Measurements from ENCODE around the gene ATP1A1. TPM values are rescaled to one million over a fixed set of nuclear protein-coding genes. Genes with fewer than 3 reads are reported as not detected.

The ATP1A1 gene
- total RNA-seq, 2 experiments from 2014 or later, result 74.4 to 186 TPM

DNA sequence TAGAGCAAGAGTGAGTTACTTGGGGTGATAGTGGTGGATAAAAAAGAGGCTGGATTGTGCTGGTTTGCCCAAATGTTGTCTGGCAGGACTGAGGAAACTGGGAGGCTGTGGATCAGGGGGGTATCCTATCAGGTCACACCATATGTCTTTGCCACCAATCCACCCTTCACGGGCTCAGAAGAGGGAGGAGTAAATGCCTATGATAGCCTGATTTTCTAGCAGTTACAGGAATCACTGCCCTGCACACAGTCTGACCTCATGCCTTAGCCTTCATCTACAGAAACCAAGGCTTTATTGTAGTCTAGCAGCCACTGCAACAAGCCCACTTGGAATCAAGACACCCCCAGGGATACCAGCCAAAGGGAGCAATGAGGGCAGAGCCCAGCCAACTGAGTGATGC lies 51.8 kb downstream of the ATP1A1 start:
- H3K4me2 ChIP-seq (ENCODE audit: low read length), result no peak overlapping the region
- no peaks in the 10 kb centered on the region for H4K20me1 ChIP-seq (ENCODE audit: insufficient read depth, low read length)
- no peaks in the 10 kb centered on the region for H3K36me3 ChIP-seq (ENCODE audit: insufficient read depth, low read length)
- H3K9me2 ChIP-seq (ENCODE audit: insufficient read depth, low read length), result no peaks in the 10 kb centered on the region
- no peak overlapping the region for H2AFZ ChIP-seq (ENCODE audit: low read length)
- TF ChIP-seq, protein P1, sequence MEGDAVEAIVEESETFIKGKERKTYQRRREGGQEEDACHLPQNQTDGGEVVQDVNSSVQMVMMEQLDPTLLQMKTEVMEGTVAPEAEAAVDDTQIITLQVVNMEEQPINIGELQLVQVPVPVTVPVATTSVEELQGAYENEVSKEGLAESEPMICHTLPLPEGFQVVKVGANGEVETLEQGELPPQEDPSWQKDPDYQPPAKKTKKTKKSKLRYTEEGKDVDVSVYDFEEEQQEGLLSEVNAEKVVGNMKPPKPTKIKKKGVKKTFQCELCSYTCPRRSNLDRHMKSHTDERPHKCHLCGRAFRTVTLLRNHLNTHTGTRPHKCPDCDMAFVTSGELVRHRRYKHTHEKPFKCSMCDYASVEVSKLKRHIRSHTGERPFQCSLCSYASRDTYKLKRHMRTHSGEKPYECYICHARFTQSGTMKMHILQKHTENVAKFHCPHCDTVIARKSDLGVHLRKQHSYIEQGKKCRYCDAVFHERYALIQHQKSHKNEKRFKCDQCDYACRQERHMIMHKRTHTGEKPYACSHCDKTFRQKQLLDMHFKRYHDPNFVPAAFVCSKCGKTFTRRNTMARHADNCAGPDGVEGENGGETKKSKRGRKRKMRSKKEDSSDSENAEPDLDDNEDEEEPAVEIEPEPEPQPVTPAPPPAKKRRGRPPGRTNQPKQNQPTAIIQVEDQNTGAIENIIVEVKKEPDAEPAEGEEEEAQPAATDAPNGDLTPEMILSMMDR (conservative IDR thresholded peaks at IDR 0.05; ENCODE audit: low read length), result no peak
- no peak for TF ChIP-seq EZH2phosphoT487 (IDR thresholded peaks at IDR 0.05; ENCODE audit: borderline replicate concordance, low read depth, low read length)
- CTCF ChIA-PET (ENCODE audit: unreplicated experiment), result no interaction called here
- intact Hi-C loops (cut with micrococcal nuclease; ENCODE audit: unreplicated experiment), result no loop called here
- H3K9me3 ChIP-seq (ENCODE audit: low read length), result no peaks in the 10 kb centered on the region
- no peak overlapping the region for H3K4me3 ChIP-seq (ENCODE audit: low read depth, low read length, poor library complexity, severe bottlenecking)
- POLR2A ChIA-PET, result no interaction called here
- H3K27ac ChIP-seq (ENCODE audit: low read depth, low read length, poor library complexity, severe bottlenecking), result no peak overlapping the region
- DNase-seq (ENCODE audit: low spot score), result no peak
- H3K79me2 ChIP-seq (ENCODE audit: insufficient read depth, low read depth, low read length), result no peaks in the 10 kb centered on the region
- BruUV-seq (replicated peaks), result no TSS peak
- H3K4me1 ChIP-seq (ENCODE audit: insufficient read depth, low read length, poor library complexity, severe bottlenecking), result no peaks in the 10 kb centered on the region

DNA sequence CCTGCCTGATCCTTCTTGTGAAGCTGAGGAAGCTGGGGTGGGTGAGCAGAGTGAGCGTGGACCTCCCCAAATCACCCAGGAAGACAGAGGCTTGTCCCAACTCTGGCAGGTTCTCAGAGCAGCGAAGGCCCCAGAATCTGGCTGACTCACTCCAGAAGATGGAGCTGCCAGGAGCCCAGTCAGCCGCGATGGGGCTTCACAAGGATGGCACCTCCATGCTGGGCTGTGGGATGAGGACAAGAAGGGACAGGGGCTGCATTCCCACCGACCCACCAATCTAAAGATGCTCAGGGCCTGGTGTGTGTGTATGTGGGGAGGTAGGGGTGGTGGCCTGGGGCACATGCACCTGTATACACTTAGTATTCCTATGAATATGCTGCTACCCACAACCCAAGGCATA lies 52.9 kb downstream of the ATP1A1 start:
- no peaks in the 10 kb centered on the region for H4K20me1 ChIP-seq (ENCODE audit: insufficient read depth, low read length)
- no peaks in the 10 kb centered on the region for H3K36me3 ChIP-seq (ENCODE audit: insufficient read depth, low read length)
- no peak overlapping the region for H3K27ac ChIP-seq (ENCODE audit: low read depth, low read length, poor library complexity, severe bottlenecking)
- no peak overlapping the region for H3K4me3 ChIP-seq (ENCODE audit: low read depth, low read length, poor library complexity, severe bottlenecking)
- no peak for DNase-seq (ENCODE audit: low spot score)
- POLR2A ChIA-PET, result no interaction called here
- H2AFZ ChIP-seq (ENCODE audit: low read length), result no peak overlapping the region
- no peaks in the 10 kb centered on the region for H3K9me2 ChIP-seq (ENCODE audit: insufficient read depth, low read length)
- CTCF ChIA-PET (ENCODE audit: unreplicated experiment), result interaction anchor here (1.1 kb wide), 1 partner anchor 73 kb away, joined by 3 read pairs; no protein-coding TSS in a partner anchor
- no peak for TF ChIP-seq EZH2phosphoT487 (IDR thresholded peaks at IDR 0.05; ENCODE audit: borderline replicate concordance, low read depth, low read length)
- TF ChIP-seq, protein P1 (conservative IDR thresholded peaks at IDR 0.05; ENCODE audit: low read length), result no peak
- no peak overlapping the region for H3K4me2 ChIP-seq (ENCODE audit: low read length)
- no peaks in the 10 kb centered on the region for H3K9me3 ChIP-seq (ENCODE audit: low read length)
- intact Hi-C loops (cut with micrococcal nuclease; ENCODE audit: unreplicated experiment), result no loop called here
- H3K4me1 ChIP-seq (ENCODE audit: insufficient read depth, low read length, poor library complexity, severe bottlenecking), result no peaks in the 10 kb centered on the region
- BruUV-seq (replicated peaks), result no TSS peak
- H3K79me2 ChIP-seq (ENCODE audit: insufficient read depth, low read depth, low read length), result no peaks in the 10 kb centered on the region

DNA sequence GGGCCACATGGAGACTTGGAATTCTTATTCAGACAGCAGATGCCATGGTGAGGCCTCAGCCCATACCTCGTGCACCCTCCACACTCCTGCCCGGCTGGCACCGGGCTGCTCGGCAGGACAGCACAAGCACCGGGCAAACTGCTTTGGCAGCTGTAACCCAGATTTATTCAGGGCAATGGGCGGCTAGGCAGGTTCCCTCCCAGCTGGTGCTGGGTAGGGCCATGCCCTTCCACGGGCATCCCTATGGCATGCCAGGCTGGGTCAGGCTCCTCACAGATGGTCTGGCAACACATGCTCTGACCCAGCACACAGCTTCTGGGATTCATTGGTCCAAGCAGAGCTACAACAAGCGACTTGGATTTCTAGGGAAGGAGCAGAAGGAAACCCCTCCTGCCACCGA lies 53.4 kb downstream of the ATP1A1 start:
- no peaks in the 10 kb centered on the region for H3K79me2 ChIP-seq (ENCODE audit: insufficient read depth, low read depth, low read length)
- no peaks in the 10 kb centered on the region for H4K20me1 ChIP-seq (ENCODE audit: insufficient read depth, low read length)
- POLR2A ChIA-PET, result no interaction called here
- TF ChIP-seq, protein P1 (conservative IDR thresholded peaks at IDR 0.05; ENCODE audit: low read length), result no peak
- TF ChIP-seq EZH2phosphoT487 (IDR thresholded peaks at IDR 0.05; ENCODE audit: borderline replicate concordance, low read depth, low read length), result no peak
- H3K4me1 ChIP-seq (ENCODE audit: insufficient read depth, low read length, poor library complexity, severe bottlenecking), result no peaks in the 10 kb centered on the region
- H3K9me2 ChIP-seq (ENCODE audit: insufficient read depth, low read length), result no peaks in the 10 kb centered on the region
- CTCF ChIA-PET (ENCODE audit: unreplicated experiment), result interaction anchor here (1.1 kb wide), 1 partner anchor 73 kb away, joined by 3 read pairs; no protein-coding TSS in a partner anchor
- H3K4me2 ChIP-seq (ENCODE audit: low read length), result no peak overlapping the region
- no peak for DNase-seq (ENCODE audit: low spot score)
- no peak overlapping the region for H2AFZ ChIP-seq (ENCODE audit: low read length)
- no peaks in the 10 kb centered on the region for H3K36me3 ChIP-seq (ENCODE audit: insufficient read depth, low read length)
- intact Hi-C loops (cut with micrococcal nuclease; ENCODE audit: unreplicated experiment), result no loop called here
- no peak overlapping the region for H3K4me3 ChIP-seq (ENCODE audit: low read depth, low read length, poor library complexity, severe bottlenecking)
- H3K9me3 ChIP-seq (ENCODE audit: low read length), result no peaks in the 10 kb centered on the region
- no TSS peak for BruUV-seq (replicated peaks)
- H3K27ac ChIP-seq (ENCODE audit: low read depth, low read length, poor library complexity, severe bottlenecking), result no peak overlapping the region

Data from OCI-LY7 (cell line).